RPMI7951 (cell line): Measurements from ENCODE around the gene ETFDH. TPM values are rescaled to one million over a fixed set of nuclear protein-coding genes. Genes with fewer than 3 reads are reported as not detected.
"Not testable (repeated sequence)": the region's sequence is repeated elsewhere in the genome, so short reads cannot be mapped to it uniquely, and the experiment has no call there.

Experiments used
- DNase-seq: peaks from one replicate; pipeline ENCODE4 v3.0.0-alpha.2; 2012; ENCODE audit warnings: low read depth
- total RNA-seq: library from RNA; depleted of rRNA; stranded (reverse); fragments of >200 nt; shearing (Covaris generic); gene quantifications from 2 replicates; pipeline ENCODE4 v1.2.3, GENCODE V29; 2014; rRNA removed

Gene ETFDH
- total RNA-seq: 12.5 and 17.2 TPM in 2 replicates

DNA sequence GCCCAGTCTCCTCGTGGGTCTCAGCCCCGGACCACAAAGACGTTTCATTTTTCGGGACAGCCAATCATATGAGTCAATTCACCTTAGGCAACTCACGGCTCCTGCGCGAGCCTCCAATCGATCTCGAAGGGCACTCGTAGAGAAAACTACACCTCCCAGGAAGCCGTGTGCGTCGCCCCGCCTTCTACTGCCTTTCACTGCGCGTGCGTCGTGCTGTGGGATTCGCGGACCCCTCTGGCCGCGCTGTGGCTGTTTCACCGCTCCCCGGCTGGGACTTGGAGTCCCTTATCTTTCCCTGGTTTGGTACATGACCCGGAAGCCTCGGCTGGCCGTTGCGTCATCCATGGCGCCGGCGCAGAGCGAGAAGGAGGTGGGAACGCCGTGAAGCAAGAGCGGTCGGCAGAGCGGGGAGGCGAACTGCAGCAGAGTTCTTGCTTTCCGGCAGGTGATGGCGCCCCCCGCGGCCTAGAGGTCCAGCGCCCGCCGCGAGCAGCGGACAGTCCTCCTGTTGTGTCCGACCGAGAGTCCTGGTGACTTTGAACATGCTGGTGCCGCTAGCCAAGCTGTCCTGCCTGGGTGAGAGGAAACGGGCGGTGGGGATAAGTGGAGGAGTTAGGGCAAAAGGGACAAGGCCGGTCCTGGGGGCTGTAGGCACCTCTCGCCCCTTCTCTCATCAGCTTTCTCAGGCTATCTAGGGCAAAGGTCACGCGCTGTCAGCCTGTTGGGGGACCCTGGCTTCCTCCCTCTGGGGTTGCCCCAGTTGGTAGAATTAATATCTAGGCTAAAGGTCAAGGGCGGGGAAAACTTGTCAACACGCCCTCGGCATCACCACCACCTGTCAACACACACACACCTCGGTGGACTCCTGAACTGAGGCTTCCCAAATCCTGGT is at the start of gene ETFDH:
ETFDH (plus strand) TSS at position 382 of the 892 bp plus-strand sequence; CDS start at position 543, 161 bp downstream.
- peak; percentile 98 for DNase-seq

DNA sequence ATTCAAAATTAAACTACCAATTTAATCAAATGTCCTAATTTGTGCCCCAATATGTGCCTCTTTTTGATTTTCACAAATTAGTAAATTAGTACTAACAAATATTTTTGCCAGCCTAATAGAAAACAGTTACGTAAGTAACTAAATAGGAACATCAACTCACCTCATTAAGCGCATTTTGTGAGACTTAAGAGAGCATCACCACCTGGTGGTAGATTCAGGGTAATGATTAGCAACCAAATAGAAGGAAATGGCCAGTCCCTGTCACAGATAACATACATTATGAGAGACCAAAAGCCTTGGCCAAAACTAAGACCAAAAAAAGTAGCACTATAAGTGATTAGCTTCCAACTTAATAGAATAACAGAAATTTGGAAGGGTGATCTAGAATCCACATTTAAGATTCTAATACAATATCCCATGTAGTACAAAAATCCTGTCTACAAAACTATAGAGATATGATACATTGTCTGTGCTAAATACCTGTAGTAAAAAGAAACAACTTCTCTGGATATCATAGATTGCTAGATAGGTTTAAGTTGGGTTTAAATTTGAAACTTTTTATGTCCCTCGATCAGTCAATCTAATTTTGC is 47.1 kb upstream of the ETFDH start:
- DNase-seq: peak; percentile 45

DNA sequence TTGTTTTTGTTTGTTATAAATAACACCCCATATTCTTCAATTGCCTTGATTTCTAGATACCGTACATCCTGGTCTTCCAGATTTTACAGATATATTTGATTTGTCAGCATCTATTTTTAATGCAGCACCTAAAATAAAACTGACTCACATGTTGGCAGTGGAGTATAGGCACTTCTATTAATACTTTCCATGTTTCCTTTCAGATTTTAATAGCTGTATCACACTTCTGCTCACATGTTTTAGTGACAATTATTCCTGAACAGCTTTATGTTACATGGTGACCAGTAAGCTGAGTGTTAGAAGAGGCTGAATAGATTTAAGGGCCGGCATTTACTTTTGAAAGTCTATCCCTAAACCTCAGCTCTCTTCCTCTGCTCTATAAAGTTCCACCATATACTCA is 46.6 kb upstream of the ETFDH start:
- no peak for DNase-seq

DNA sequence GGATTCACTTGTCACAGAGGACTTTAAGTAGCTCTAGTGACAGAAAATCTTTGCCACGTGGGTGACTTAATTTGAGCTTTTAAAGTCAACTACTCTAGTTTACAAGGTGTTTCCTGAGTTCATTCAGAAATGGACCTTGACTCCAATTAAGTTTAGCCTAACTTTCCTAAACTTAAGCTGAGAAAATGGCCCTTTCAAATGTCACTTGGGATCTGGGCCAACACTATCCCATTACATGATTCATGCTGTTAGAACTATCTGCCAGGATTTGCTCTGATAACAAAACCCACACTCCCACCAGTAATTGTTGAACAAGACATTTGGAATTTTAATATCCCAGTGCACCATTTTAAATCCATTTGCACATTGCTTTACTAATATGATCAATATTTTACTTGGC is 41.2 kb upstream of the ETFDH start:
- peak; percentile 43 for DNase-seq

DNA sequence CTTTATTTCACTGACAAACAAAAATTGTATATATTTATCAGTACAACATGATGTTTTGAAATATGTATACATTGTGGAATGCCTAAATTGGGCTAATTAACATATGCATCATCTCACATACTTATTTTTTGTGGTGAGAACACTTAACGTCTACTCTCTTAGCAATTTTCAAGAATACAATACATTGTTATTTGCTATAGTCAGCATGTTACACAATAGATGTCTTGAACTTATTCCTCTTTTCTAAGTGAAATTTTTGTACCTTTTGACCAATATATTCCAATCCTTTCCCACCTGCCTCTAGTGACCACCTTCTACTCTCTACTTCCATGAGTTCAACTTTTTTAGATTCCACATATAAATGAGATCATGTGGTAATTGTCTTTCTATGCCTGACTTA is 35.5 kb upstream of the ETFDH start:
- DNase-seq: no peak

DNA sequence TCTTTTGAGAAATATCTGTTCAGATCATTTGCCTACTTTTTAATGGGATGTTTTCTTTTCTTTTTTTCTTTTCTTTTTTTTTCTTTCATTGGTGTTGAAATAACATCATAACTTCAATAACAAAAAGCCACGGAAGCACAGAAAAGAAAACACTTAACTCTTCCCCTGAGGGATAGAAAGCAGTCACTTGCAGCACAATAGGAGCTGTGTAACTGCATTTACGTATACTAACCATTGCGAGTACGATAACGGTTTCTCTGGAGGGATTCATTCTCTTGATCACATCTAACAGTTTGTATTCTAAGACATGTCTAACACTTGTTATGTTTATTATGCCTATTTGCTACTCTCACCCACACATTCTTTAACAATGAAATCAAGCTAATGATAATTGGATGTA is 27.7 kb upstream of the ETFDH start:
- DNase-seq: no peak

DNA sequence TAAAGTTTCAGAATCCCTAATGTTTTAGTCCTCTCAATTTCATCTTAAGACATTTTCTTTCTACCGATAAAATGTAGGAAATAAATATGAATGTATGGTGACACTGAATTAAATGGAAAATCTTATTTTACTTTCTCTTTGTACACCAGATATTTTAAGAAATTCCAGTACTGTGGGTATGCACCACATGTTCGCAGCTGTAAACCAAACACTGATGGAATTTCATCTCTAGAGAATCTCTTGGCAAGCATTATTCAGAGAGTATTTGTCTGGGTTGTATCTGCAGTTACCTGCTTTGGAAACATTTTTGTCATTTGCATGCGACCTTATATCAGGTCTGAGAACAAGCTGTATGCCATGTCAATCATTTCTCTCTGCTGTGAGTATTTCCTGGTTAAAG is 27.3 kb upstream of the ETFDH start:
- DNase-seq: no peak

DNA sequence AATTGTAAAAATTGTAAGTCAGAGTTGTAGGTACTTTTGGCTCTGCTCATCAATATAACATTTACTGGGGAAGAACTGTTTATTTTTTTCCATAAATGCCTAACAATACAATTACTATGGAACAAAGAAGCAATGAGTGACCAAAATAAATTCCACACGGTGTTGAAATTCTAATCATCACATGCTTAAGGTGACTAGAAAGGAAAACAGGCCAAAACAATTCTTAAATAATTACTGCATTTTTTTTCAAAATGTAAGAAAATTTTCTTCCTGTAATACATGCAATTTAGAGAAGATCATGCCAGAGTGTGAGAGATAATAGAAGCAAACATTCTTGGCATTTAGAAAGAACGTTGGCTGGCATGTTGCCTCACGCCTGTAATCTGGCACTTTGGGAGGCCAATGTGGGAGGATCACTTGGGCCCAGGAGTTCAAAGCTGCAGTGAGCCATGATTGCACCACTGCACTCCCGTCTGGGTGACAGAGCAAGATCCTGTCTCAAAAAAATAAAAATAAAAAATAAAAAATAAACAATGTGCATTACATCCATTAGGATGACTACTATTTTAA is 22.9 kb upstream of the ETFDH start:
- DNase-seq: no peak

DNA sequence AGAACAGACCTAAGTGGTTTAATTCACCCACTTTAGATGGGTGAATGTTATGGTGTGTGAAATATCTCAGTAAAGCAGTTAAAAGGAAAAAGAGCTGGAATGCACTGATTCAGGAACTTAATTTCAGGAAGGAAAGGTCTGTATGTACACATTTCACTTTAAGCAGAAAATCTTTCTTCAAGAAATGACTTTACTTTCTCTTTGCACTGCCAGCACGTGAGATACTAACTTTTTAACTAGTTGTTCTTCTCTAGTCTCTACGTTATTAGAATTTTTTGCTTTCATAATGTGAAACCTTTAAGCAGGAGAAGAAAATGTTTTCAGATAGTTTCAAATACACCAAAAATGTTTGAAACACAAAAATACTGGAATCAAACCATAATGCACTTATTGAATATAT is 19.2 kb upstream of the ETFDH start:
- no peak for DNase-seq

DNA sequence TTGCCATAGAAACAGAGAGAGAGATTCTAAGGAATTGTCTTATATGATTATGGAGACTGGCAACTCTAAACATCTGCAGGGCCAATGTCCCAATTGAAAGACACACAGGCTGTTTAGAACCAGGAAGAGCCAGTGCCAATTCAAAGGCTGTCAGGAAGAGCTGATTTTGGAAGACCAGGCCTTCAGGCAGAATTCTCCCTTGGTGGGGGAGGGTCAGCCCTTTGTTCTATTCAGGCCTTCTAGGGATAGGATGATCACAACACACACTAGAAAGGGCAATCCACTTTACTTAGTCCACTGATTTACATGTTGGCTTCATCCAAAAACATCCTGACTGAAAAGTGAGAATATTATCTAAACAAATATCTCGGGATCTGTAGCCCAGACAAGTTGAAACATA is 15.7 kb upstream of the ETFDH start:
- DNase-seq: no peak

DNA sequence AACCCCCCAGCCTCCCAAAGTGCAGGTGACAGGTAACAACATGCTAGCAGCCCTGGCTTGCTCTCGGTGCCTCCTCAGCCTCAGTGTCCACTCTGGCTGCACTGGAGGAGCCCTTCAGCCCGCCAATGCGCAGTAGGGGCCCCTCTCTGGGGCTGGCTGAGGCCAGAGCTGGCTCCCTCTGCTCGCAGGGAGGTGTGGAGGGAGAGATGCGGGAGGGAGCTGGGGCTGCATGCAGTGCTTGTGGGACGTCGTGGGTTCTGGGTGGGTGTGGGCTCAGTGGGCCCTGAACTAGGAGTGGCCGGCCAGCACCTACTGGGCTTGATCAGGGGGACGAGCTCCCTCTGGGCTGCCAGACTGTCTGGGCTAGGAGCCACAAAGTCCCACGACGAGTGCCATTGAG is 14.8 kb upstream of the ETFDH start:
- no peak for DNase-seq

DNA sequence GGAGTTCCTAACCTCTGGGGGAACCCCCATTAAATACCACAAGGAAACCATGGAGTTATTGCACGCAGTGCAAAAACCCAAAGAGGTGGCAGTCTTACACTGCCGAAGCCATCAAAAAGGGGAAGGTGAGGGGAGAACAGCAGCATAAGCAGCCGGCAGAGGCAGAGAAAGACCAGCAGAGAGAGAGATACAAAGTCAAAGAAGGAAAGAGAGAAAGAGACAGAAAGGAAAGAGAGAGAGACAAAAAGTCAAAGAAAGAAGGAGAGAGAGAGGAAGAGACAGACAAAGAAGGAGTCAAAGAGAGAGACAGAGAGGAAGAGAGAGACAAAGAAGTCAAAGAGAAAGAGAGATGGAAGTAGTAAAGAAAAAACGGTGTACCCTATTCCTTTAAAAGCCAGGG is 8.8 kb upstream of the ETFDH start:
- not testable (repeated sequence) for DNase-seq

DNA sequence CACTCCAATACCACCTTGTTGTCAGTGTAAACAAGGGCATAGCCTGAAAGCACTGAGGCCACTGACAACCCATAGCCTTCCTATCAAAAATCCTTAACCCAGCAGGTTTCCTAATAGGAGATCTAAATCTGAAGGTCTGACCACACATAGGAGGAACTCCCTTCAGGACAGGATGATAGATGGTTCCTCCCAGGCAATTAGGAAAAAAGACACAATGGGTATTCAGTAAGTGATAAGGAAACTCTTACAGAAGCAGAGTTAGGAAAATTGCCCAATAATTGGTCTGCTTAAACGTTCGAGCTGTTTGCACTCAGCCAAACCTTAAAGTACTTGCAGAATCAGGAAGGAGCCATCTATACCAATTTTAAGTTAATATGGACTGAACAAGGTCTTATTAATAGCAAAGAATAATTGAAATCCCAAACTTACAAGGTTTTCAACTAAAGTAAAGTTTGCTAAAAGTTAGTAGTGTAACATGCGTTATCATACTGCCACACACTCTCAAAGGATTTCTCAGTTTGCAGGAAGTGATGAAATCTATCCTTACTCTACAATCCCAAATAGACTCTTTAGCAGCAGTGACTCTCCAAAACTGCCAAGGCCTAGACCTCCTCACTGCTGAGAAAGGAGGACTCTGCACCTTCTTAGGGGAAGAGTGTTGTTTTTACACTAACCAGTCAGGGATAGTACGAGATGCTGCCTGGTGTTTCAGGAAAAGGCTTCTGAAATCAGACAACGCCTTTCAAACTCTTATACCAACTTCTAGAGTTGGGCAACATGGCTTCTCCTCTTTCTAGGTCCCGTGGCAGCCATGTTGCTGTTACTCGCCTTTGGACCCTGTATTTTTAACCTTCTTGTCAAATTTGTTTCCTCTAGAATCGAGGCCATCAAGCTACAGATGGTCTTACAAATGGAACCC is 8.1 kb upstream of the ETFDH start:
- DNase-seq: not testable (repeated sequence)

DNA sequence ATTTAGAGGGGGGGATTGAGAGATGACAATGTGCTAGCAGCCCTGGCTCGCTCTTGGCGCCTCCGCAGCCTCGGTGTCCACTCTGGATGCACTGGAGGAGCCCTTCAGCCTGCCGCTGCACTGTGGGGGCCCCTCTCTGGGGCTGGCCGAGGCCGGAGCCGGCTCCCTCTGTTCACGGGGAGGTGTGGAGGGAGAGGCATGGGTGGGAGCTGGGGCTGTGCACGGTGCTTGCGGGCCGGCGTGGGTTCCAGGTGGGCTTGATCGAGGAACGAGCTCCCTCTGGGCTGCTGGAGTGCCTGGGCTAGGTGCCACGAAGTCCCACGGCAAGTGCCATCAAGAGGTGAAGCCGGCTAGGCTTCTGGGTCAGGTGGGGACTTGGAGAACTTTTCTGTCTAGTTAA is 7.3 kb upstream of the ETFDH start:
- DNase-seq: no peak

DNA sequence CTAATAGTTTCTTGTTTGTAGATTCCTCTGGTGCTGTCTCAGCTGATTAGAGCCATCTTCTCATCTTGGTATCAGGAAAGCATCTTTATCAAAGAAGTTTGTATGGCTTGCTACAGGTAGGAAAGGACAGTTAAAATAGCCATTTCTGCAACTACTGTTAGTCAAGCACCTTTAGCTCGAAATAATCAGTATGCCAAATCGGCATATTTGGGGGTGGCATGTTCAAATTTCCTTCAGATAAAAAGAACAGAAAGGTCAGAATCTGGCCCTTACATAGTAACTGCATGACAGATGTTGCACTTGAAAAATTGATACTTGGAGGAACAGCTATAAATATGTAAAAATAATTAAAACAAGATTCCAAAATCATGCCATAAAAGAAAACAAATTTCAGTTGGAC is 5.2 kb upstream of the ETFDH start:
- DNase-seq: no peak

DNA sequence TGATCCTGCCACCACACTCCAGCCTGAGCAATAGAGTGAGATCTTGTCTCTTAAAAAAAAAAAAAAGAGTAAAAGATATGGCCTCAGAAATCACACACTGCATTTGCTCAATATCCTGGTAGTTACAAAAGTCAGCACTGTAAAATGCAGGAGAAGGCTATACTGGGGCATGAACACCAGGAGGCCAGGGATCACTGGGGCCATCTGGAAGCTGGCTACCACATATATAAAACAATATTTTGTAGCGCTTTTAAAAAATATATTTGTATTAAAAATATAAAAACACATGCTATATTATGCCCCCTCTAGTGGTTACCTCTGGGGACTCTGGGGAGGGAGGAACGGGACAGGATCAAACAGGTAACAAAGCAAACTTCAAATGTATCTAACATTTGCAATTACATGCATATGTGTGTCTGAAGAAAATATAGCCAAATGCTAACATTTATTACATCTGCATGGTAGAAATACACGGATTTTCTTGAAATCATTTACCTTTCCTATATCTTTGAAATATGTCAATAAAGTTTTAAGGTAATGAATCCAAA is 4.4 kb upstream of the ETFDH start:
- peak; percentile 23 for DNase-seq

DNA sequence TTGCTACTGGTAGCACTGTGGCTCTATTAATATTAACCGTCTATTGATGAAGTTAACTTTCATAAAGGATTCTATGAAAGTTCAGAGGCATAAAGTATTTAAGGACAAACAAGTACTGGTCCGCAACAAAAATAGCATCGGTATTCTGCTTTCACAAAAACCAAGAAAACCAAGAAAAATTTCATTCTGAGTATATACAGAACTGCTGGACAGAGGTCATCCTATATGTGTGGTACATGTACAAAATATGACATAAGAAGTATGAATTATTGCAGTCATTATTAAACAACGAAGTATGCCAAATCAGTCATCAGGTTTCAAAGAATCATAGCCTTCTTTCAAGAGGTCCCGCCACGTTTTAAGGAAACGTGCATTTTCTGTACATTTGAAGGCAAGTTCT is 2.8 kb upstream of the ETFDH start:
- DNase-seq: no peak

DNA sequence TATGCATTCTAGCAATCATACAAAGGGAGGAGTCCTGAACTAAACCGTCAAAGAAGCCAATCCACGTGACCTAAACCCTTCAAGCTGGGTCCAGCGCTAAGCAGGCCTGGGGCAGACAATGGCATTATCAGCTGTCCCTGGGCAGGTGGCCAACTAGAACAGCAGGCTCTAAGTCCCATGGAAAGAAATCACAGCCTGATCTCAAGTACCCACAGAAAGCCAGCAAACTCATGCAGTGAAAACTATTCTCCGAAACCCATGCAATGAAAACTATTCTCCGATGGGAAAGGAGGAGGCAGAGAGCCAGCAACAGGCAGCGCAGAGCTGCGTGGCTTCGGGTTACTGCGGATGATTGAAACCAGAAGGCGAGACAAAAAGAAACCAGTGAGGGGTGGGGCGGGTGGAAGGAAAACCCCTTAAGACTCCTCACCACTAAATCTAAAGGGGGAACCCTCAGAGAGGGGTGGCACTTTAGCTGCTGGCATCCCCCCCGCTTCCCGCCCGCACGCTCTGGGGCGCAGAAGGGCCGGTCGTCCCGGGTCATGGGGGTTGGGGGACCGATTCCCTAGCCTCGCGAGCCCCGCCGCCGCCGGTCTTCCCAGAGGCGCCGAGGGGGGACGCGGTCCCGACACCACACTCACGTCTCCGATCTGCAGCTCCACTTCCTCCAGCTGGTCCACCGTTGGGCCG is 976 bp upstream of the ETFDH start:
- DNase-seq: peak; percentile 81

DNA sequence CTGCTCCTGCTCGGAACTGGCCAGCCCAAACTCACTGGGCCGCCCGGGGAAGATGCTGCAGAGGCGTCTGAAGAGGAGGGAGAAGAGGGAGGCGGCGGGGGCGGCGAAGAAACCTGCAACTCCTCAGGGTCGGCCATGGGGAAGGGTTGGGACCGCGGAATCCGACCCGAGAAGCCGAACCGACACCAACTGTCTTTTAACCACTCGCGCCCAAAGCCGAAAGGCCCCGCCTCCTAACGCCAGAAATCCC is 506 bp upstream of the ETFDH start, which contains the start of gene C4orf46:
C4orf46 (minus strand) TSS at position 223 of the 250 bp plus-strand sequence; CDS start at position 137, 86 bp downstream.
- DNase-seq: no peak

DNA sequence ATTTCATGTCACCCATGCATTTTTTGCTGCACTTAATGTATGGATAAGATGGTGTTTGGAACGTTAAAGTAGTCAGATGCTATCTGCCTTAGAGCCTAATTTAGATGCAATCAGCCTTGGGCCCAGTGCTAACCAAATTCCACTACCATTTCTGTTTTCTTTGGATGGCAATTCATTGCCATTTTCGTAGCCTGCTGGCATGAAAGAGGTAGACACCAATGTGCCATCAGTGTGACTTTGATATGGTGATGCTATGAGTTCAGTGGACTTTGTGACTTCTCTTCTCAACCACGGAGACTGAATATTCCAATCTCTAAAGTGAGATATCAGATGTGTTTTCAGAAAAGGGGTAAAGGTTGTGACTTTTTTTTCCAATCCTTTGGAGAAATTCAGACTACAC is 1.5 kb downstream of the ETFDH start:
- DNase-seq: no peak

DNA sequence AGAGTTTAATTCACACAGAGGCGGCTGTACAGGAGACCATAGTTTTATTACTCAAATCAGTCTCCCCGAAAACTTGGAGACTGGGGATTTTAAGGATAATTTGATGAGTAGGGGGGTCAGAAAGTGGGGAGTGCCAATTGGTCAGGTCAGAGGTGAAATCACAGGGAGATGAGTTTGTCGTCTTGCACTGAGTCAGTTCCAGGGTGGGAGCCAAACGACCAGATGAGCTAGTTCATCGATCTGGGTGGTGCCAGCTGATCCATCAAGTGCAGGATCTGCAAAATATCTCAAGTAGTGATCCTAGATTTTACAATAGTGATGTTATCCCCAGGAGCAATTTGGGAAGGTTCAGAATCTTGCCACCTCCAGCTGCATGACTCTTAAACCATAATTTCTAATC is 4.0 kb downstream of the ETFDH start:
- no peak for DNase-seq
